ENCODE data around the gene JSRP1.

GRCh38 chr19:2213799-2214198 lies 42.4 kb downstream of the JSRP1 start:
- TF ChIP-seq CEBPB (IDR thresholded peaks at IDR 0.05) (no peak), REST (IDR thresholded peaks at IDR 0.05; ENCODE audit: low read depth) (no peak), TEAD4 (IDR thresholded peaks at IDR 0.05) (no peak), RAD21 (IDR thresholded peaks at IDR 0.05; ENCODE audit: low read depth) (no peak), EP300 (IDR thresholded peaks at IDR 0.05; ENCODE audit: borderline replicate concordance) (no peak)

Data from Ishikawa (cell line).